ENCODE results near the gene ZNF732. TPM values are rescaled to one million over a fixed set of nuclear protein-coding genes. Genes with fewer than 3 reads are reported as not detected.

ZNF732 gene
- polyA plus RNA-seq (2011; rRNA removed) (0.04 TPM in 1 of 2 replicates, not detected in the other), polyA minus RNA-seq (2011; rRNA and poly(A)+ RNA removed) (0.14 and 0.21 TPM in 2 replicates)

GRCh38 chr4:304969-305680 lies at the start of gene ZNF732:
TSS of gene ZNF732 (minus strand) at chr4:305474. CDS start at chr4:305310, 164 bp downstream.
- no peak for TF ChIP-seq CTCF (IDR thresholded peaks at IDR 0.05; ENCODE audit: insufficient read depth, low read depth, low read length)
- ChIA-PET POLR2A (no interaction called here), CTCF (interaction anchor here (1.0 kb wide), 1 partner anchor 12 kb away, joined by 3 read pairs; no protein-coding TSS in a partner anchor)
- H3K27me3 ChIP-seq (ENCODE audit: control insufficient read depth, insufficient read depth, low read length) = no peaks in the 10 kb centered on the region
- no peaks in the 10 kb centered on the region for H3K36me3 ChIP-seq (ENCODE audit: control insufficient read depth, insufficient read depth, low read length)
- H3K4me3 ChIP-seq (ENCODE audit: low read depth, low read length) = peak within 1 kb of the TSS; percentile 53
- DNase-seq (ENCODE audit: low read depth) = peak; percentile 9

DNA sequence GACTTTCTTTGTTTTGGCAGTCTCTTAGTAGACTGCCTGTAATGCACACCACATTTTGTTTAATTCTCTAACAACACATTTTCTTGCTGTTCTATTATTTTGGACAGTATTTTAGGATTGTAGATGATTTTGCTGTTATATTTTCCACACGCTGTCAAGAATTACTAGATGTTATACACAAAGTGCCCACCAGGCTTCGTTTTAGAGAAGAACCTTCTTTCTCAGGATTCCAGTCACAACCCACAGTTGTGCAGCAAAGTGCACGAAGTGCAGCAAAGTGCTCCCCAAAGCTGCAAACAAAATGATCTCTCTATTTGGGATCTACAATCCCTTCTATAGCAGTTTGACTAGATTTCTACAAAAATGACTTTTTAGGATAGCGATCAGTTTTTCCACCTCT lies 34.7 kb upstream of the ZNF732 start:
- POLR2A ChIA-PET = no interaction called here
- DNase-seq (ENCODE audit: low read depth) = no peak
- no peak overlapping the region for H3K4me3 ChIP-seq (ENCODE audit: low read depth, low read length)
- TF ChIP-seq CTCF (IDR thresholded peaks at IDR 0.05; ENCODE audit: insufficient read depth, low read depth, low read length) = peak; percentile 11; the same call in 1 of the 2 replicates
- H3K36me3 ChIP-seq (ENCODE audit: control insufficient read depth, insufficient read depth, low read length) = peaks cover 1% of the 10 kb centered on the region; the same call in 1 of the 2 replicates
- no peaks in the 10 kb centered on the region for H3K27me3 ChIP-seq (ENCODE audit: control insufficient read depth, insufficient read depth, low read length)
- CTCF ChIA-PET = no interaction called here

- Histone ChIP-seq H3K4me3 (ENCODE audit: low read depth, low read length) (peak overlapping the region; percentile 84), H3K27me3 (ENCODE audit: control insufficient read depth, insufficient read depth, low read length) (no peaks in the 10 kb centered on the region), H3K36me3 (ENCODE audit: control insufficient read depth, insufficient read depth, low read length) (no peaks in the 10 kb centered on the region; the same call in 1 of the 2 replicates)
- POLR2A ChIA-PET = no interaction called here
- DNase-seq (ENCODE audit: low read depth) = no peak
- no peak for TF ChIP-seq CTCF (IDR thresholded peaks at IDR 0.05; ENCODE audit: insufficient read depth, low read depth, low read length)
- CTCF ChIA-PET = interaction anchor here (1.0 kb wide), 1 partner anchor 13 kb away, joined by 3 read pairs; no protein-coding TSS in a partner anchor
Measured at GRCh38 chr4:338759-339097, 33.5 kb upstream of the ZNF732 start.

- CTCF ChIA-PET = interaction anchor here (1.0 kb wide), 1 partner anchor 13 kb away, joined by 3 read pairs; no protein-coding TSS in a partner anchor
- no peak for TF ChIP-seq CTCF (IDR thresholded peaks at IDR 0.05; ENCODE audit: insufficient read depth, low read depth, low read length)
Measured at GRCh38 chr4:337932-338758, 32.9 kb upstream of the ZNF732 start.

More at GRCh38 chr4:337932-338758, 32.9 kb upstream of the ZNF732 start:
- DNase-seq (ENCODE audit: low read depth) = no peak
- Histone ChIP-seq H3K4me3 (ENCODE audit: low read depth, low read length) (peak overlapping the region; percentile 84), H3K27me3 (ENCODE audit: control insufficient read depth, insufficient read depth, low read length) (no peaks in the 10 kb centered on the region), H3K36me3 (ENCODE audit: control insufficient read depth, insufficient read depth, low read length) (no peaks in the 10 kb centered on the region; the same call in 1 of the 2 replicates)
- POLR2A ChIA-PET = no interaction called here
